SK-N-DZ (cell line): ENCODE data around the gene LARP4B. TPM values are rescaled to one million over a fixed set of nuclear protein-coding genes. Genes with fewer than 3 reads are reported as not detected.
A peak's percentile ranks its signal among the peaks of the same experiment; 100 is the strongest.

Experiments used
- DNase-seq: peaks from one replicate; pipeline ENCODE4 v3.0.0-alpha.2; 2015; ENCODE audit warnings: low spot score
- polyA plus RNA-seq, 2 experiments: library from polyadenylated mRNA; depleted of rRNA; stranded (reverse); fragments of >200 nt; gene quantifications; 2 replicates each; pipeline ENCODE4 v1.2.3, GENCODE V29; 2014

LARP4B gene
- polyA plus RNA-seq (2014; cell fraction: cytosol; rRNA removed): 20.2 and 29.4 TPM in 2 replicates
- 29.0 and 48.3 TPM in 2 replicates for polyA plus RNA-seq (2014; cell fraction: nucleus; rRNA removed)

- peak; percentile 99 for DNase-seq
These were observed at the start of gene LARP4B for GRCh38 chr10:931326-932318. Gene LARP4B, minus strand, starts transcription at chr10:931705. Its CDS starts 45,984 bp downstream, at chr10:885721.

GRCh38 chr10:980468-981093 lies 49.1 kb upstream of the LARP4B start:
- DNase-seq: no peak

DNA sequence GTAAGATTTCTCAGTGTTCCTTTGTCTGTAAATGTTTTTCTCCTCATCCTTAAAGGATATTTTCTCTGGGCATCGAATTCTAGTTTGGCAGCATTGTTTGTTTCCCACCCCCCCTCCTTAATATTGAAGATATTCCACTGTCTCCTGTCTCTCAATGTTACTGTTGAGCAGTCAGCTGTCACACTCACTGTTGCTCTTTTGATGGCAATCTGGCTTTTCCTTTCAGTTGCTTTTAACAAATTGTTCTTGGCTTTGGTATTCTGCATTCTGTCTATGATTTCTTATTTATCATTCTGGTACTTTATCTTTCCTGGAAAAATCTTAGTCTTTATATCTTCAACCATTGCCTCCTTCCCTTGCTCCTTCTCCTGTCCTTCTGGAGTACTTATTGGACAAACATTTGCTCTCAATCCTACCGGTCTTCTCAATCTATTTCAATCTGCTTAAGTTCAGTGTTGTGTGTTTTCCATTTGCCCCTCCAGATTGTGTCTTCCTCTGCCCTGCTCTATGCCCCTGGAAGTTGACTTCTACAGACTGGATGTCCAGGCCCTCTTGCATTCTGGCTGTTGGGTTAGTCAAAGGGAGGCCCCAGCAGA lies 47.4 kb upstream of the LARP4B start:
- no peak for DNase-seq

GRCh38 chr10:976316-976715 lies 44.8 kb upstream of the LARP4B start:
- DNase-seq: no peak

DNA sequence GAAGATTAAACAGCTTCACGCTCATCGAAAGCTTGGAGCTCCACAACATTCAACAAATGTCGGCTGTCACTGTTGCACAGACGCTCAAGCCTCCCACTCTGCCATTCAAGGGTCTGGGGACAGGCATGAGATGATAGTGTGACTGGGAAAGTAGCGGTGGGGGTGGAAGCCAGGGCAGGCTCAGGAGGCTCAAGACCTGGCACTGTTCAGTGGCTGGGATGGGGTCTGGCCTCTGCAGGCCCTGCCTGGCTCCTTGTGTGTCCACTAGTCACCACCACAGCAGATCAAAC lies 43.2 kb upstream of the LARP4B start:
- DNase-seq: no peak

GRCh38 chr10:974038-974784 lies 42.7 kb upstream of the LARP4B start:
- DNase-seq: no peak

DNA sequence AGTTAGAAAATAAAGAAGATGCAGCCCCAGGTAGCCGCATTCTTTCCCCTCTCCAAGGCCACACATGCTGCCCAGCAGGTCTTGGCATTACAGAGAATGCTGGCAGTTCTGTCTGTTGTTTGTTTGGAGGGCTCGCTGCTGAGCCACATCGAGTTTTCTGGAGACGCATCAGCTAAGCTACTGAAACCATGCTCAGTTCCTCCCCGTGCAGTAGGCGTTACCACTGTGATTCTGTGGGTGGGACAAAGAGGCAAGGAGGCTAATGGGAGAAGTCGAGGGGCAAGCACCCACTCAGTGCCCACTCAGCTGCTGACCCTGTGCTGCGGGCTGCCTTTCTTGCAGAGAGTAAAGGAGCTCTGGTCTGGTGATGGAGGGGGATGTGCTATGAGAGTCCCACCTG lies 41.3 kb upstream of the LARP4B start:
- peak; percentile 49 for DNase-seq

DNA sequence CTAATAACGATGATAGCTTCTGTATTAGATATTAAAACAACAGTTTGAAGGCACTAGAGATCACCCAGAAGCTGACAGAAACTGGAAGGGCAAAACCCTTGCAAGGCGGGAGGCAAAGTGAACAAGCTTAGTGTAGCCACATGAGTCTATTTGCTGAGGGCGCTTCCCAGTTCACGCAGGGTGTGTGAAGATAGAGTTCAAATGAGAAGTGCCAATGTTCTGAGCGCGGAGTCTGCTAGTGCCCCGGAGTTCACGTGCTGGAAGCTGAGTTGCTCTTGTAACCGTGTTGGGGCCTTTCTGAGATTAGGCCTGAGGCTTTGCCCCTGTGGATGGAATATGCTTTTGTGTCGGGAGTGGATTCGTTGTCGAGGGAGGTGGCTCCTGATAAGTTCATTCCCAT lies 40.1 kb upstream of the LARP4B start:
- DNase-seq: no peak

GRCh38 chr10:971150-971542 lies 39.6 kb upstream of the LARP4B start:
- no peak for DNase-seq

DNA sequence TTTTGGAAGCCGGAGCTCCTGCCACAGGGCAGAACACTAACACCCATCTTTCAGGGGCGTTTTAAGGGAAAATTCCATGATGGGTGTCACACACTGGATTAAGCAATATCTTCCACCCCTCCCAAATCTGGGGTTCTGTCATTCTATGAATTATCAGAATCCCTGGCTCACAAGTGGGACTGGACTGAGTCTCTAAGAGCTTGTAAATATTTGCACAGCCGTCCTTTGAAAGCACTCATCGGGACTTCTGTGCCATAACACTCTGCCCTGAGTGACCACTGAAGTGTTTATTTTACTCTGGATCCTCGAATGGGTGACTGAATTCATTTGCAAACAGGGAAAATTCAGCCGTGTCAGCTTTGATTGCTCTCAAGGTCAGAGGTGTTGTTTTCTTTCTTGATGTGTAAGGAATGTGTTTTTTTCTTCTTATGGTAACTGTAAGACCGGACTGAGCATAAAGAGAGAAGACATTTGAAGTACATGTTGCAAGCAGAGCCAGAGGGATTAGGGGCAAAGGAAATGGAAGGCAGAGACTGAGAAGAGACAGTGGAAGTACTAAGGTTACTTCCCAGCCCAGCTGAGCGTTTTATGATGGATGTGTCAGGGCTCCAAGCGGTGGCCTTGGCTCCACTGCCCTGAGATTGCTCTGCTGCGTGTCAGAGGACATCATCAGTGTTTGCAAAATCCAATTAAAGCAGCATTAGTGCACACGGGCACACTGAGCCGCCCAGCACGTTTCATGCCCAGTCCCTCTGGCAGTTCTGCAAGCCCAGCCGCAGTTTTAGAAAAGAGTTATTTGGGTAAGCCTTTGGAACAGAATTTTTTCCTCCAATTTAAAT lies 39.0 kb upstream of the LARP4B start:
- DNase-seq: peak; percentile 77

DNA sequence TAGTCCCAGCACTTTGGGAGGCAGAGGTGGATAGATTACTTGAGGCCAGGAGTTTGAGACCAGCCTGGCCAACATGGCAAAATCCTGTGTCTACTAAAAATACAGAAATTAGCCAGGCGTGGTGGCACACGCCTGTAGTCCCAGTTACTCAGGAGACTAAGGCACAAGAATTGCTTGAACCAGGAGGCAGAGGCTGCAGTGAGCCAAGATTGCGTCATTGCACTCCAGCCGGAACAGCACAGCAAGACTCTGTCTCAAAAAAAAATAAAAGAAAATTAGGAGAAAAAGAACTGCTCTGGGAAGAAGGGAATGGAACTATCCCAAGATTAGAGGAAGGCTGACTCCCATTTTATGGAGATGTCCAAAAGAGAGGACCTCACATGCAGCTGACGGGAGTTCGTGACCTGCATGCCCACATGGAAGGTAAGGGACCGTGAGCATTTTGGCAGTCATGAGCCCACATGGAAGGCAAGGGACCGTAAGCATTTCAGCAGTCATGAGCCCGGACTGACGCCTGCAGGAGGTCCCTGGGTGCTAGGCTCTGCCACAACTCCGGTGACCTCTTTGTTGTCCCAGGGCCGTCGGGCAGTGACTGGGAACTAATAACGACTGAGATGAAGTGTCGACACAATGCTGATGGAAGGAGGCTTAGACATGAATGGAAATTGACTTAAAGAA lies 38.1 kb upstream of the LARP4B start:
- no peak for DNase-seq

GRCh38 chr10:968546-969199 lies 37.2 kb upstream of the LARP4B start:
- no peak for DNase-seq

GRCh38 chr10:966466-967235 lies 35.1 kb upstream of the LARP4B start:
- DNase-seq: no peak

DNA sequence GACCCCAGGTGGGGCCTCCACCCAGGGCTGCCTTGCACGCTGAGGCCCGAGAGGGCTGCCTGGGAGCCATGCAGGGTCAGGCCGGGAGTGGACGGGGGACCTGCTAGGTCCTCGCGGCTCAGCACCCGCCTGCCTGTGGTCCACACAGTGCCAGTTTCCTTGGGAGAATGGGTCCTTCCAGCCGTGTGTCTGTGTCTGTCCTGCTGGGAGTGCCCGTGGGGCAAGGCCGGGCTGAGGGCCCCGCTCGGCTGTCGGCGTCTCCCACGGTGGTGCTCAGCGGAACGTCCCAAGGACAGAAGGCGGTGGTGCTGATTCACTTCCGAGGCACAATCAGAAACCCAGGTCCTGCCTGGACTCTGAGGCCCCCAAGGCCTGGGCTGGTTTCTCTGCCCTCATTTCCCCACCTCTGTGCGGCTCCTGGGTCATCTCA lies 33.5 kb upstream of the LARP4B start:
- no peak for DNase-seq

GRCh38 chr10:964321-964987 lies 32.9 kb upstream of the LARP4B start:
- no peak for DNase-seq

DNA sequence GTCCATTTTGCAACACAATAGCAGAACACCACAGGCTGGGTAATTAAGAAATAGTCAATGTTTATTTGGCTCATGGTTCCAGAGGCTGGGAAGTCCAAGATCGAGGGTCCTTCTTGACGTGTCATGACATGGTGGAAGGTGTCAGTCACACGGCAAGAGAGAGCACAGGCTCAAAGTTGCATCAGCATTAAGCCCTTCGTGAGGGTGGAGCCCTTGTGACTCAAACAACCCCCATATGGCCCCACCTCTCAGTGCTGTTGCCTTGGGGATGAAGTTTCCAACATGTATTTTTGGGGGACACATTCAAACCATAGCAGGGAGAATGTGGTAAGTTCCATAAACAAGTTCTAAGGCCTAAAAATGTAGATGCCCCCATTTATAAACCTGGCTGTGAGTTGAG lies 32.1 kb upstream of the LARP4B start:
- no peak for DNase-seq

- DNase-seq: no peak
These were observed 31.7 kb upstream of the LARP4B start for GRCh38 chr10:963186-963585.

DNA sequence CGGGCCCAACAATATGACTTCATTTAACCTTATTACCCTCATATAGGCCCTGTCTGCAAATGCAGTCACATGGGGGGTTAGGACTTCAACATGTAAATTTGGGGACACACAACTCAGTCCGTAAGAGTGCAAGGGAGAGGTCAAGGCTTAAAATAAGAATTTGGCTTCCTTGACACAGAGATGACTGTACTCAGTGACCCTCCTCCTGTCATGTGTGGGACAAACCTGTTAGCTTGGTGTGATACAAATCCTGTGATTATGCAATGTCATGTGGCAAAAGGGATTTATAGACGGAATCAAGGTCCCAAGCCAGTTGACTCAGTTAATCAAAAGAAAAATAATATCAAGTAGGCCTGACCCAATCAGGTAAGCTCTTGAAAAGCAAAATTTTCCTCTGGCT lies 30.8 kb upstream of the LARP4B start:
- DNase-seq: no peak
